HG03520 (cell line): Measurements from ENCODE around the gene IL12RB1.
A peak's percentile ranks its signal among the peaks of the same experiment; 100 is the strongest.

Experiments
- ATAC-seq: cut with Tn5 transposase; IDR thresholded peaks from one replicate; pipeline ENCODE4 v1.9.1; 2021; ENCODE audit warnings: mild to moderate bottlenecking, moderate library complexity; ENCODE audit not compliant: unreplicated experiment

The IL12RB1 gene

DNA sequence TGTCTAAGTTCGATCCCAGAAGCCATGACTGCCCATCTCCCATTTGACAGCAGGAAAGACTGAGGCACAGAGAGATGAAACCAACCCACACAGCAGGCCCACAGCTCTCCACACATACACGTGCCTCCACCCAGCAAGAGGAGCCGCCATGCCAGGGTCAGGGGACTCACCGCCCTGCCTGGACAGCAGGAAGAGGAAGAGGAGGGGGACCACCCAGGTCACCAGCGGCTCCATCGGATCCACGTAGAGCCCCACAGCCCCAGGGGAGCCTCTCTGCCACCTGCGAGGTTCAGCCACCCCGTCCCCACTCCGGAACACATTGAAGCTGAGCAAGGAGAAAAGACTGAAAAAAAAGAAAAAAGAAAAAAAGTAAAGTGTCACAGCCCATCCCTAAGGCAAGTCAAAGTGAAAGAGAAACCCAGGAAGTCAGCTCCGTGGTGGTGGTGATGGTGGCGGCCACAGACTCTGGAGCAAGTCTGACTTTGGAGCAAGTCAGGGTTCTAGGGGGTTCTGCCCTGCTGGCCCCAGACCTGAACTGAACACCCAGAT, at the start of gene IL12RB1:
Gene IL12RB1, minus strand, starts transcription at position 345 of the 549 bp plus-strand sequence. Its CDS starts 111 bp downstream, at position 234.
- ATAC-seq: no peak

DNA sequence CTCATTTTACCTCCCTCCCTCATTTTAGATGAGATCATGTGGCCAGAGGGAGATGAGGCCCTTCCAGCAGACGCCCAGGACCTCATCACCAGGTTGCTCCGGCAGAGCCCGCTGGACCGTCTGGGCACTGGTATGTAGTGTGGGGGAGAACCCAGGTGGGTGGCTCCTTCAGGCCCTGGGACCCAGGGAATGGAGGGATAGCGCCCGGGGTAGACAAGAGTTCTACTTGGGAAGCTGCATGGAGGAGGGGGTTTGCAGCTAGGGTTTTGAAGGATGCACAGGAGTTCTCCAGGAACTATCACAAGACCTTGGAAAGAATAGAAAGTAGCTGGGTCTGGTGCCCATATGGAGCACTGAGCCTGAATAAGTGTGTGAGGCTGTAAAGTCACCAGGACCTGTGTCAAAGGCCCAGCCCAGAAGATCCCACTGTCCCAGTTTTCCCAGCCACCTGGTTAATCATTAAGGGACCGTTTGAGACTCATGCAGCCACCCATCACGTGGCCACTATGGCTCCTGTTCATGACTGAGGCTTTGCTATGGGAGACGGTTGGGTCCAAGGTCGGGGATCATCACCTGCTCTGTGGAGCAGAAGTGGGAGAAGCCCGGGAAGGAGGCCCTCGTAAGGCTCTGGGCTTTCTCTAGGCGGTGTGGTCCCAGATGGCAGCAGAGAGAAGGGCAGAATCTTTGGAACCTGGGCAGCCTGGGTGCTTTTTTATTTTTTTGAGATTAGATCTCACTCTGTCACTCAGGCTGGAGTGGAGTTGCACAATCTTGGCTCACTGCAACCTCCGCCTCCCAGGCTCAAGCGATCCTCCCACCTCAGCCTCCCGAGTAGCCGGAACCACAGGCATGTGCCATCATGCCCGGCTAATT, 49.2 kb upstream of the IL12RB1 start:
- no peak for ATAC-seq

DNA sequence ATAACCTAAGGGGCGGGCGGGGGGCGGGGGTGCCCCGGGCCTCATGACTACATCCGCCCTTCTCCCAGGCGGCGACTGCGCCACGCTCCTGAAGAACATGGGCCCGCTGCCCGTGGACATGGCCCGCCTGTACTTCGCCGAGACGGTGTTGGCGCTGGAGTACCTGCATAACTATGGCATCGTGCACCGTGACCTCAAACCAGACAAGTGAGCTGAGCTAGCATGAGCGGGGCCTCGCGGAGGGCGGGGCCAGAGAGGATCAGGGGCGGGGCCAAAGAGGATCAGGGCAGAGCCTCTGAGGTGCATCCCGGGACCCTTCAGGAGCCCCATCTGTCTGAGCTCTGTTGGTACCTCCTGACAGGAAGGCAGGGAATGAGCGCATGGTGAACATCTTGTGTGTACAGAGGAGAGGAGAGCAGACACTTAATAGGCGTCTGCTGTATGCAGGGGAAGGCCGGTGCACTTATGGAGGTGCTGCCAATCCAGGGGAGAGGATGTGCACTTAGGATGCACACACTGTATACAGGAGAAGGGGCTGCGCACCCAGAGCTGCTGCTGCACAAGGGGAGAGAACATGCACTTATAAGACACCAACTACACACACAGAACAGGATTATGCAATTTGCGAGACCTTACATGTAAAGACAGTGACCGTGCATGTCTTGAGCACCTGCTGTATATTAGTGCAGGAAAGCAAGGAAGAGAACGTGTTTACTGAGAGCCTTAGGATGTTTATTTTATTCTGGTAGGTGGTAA, 45.3 kb upstream of the IL12RB1 start:
- no peak for ATAC-seq

DNA sequence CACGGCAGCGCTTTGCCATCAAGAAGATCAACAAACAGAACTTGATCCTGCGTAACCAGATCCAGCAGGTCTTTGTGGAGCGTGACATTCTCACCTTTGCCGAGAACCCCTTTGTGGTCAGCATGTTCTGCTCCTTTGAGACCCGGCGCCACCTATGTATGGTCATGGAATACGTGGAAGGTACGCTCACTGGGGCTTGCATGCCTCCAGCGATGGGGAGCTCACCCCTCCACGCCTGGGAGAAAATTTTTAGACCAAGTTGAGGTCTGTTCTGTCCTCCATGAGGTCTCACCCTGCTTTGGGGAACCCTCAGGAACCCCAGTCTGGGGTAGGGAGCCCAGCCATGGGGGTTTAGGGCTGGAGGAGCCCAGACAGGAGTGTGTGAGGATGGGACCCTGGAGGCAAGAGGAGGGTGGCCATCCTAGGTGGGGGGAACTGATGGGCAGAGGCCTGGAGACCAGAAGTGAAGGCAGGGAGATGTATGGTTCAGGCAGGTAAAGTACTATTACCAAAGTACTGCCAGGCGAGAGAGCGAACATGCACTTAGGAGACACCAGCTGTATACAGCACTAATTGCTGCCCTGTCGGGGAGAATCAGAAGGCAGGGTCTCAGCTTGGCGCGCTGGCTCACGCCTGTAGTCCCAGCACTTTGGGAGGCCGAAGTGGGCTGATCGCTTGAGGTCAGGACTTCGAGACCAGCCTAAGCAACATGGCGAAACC, 43.9 kb upstream of the IL12RB1 start:
- no peak for ATAC-seq

DNA sequence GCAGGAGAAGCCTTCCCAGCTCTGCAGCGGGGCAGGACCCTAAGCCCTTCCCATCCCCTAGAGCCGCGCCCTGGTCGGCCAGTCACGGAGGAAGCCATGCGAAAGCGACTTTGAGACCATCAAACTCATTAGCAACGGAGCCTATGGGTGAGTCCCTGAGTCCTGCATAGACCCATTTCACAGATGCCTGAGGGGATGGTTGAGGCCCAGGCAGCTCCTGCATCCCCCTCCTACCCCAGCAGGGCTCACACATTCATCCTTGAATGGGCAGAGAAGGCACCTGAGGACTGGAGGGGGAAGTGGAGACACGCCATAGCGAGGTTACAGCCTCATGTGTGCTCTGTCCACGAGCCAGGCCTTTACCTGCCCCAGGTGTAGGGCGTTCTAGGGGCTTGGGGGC, 42.1 kb upstream of the IL12RB1 start:
- ATAC-seq: no peak

DNA sequence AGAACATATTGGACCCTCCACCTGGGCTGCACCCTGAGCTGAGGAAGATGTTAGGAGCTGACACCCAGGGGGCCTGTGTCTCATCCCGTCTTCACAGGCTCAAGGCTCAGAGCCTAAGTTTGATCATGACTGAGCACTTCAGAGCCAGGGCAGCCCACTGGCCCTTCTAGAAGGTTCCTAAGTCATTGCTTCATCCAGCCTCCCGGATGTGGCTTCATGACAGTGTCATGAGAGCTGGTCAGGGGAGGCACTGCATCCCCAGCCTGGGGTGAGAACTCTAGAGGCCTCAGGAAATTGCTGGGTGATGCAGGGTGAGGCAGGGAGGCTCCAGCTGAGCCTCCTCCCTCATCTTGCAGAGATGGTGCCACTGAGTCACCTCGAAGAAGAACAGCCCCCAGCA, 41.3 kb upstream of the IL12RB1 start:
- ATAC-seq: no peak

DNA sequence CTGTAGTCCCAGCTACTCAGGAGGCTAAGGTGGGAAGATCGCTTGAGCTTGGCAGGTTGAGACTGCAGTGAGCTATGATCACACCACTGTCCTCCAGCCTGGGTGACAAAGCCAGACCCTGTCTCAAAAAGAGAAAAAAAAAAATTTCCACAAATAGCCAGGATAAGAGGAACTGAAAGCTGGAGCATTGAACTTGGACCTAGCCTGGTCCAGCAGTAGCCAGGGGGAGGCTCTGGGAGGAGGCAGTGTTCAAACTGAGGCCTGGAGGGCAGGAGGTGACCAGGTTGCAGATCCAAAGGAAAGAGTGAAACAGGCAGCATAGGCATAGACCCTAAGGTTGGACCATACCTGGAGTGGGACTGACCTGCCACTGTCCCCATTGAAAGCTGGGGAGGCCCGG, 39.4 kb upstream of the IL12RB1 start:
- ATAC-seq: no peak

DNA sequence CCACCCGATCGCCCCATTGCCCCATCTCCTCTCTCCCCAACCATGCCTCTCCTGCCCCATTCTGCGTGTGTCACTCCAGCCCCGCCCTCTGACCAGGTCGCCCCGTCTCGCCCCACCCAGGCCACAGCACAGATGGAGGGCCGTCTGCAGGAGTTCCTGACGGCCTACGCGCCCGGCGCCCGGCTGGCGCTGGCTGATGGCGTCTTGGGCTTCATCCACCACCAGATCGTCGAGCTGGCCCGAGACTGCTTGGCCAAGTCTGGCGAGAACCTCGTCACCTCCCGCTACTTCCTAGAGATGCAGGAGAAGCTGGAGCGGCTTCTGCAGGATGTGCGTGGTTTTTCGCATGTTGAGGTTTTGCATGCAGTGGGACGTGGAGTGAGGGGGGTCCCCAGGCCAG, 37.1 kb upstream of the IL12RB1 start:
- ATAC-seq: no peak

DNA sequence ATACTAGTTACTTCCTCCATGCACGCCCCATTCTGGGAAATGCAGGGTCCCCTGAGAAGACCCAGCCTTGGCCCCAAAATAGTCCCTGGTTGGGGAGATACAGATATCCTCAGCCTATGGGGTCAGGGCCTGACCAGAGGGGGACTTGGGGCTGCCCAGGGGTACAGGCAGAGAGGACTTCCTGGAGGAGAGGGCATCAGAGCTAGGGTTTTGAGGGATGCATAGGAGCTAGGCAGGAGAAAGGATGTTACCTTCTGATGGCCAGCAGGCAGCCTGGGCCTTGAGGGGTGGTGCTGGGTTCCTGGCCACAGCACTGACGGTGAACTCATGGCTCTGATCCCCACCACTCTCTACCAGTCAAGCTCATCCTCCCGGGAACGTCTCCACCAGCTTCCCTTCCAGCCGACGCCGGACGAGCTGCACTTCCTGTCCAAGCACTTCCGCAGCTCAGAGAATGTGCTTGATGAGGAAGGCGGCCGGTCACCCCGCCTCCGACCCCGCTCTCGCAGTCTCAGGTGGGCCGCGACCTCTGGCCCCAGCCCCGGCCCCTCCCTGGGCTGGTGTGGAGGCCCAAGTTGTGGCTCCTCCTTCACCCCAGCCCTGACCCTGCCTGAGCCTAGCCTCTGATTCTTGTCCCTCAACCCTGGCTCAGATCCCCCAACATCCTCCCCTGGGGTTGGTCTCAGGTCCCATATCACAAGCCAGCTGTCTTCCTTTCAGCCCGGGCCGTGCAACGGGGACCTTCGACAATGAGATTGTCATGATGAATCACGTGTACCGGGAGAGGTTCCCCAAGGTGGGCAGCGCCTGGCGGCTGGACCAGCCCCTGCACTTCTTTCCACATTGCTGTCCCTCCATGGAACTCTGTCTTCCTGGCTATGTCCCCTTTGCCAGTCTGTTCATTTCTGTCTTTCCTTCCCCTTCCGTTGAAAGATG, 36.4 kb upstream of the IL12RB1 start:
- ATAC-seq: no peak

DNA sequence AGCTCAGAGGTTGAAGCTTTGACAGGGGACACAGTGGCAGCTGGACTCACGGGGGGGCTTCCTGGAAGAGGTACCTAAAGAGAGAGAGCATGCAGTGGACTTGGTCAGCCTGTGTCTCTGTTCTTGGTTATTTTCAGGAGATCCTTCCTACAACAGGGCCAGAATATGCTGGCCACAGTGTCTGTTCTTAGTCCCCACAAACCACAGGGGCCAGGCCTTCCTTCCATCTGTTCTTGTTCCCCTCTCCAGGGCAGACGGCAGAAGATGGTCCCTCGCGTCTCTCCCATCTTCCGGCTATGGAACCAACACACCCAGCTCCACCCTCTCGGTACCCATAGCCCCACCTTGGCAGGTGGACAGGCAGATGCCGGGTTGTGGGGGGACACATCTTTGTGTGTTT, 35.7 kb upstream of the IL12RB1 start:
- ATAC-seq: no peak

DNA sequence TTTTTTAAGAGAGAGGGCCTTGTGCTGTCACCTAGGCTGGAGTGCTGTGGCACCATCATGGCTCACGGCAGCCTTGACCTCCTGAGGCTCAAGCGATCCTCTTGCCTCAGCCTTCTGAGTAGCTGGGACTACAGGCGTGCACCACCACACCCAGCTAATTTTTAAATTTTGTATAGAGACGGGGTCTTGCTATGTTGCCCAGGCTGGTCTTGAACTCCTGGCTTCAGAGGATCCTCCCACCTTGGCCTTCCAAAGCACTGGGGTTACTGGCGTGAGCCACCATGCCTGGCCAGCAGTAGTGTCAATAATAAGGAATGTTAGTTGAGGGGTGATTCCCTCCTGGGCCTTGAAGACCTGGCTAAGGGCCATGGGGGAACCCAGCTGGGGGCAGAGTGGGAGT, 34.4 kb upstream of the IL12RB1 start:
- no peak for ATAC-seq

DNA sequence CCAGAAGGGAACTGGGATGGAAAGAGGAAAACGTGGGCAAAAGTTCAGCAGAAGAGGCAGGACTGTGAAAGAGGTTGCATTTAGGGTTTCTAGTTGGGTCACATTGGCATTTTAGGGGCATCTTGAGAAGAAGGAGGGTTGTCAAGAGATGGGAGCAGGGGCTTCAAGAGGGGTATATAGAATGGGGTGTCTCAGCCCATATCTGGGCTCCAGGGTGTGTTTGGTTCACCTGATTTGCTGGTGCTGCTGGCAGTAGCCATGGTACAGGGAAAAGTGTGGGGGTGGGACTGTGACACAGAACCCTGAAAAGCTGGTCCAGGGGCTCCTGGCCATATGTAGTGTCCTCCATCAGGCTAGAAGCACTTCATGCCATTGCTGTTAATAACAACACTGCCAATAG, 33.4 kb upstream of the IL12RB1 start:
- ATAC-seq: no peak

DNA sequence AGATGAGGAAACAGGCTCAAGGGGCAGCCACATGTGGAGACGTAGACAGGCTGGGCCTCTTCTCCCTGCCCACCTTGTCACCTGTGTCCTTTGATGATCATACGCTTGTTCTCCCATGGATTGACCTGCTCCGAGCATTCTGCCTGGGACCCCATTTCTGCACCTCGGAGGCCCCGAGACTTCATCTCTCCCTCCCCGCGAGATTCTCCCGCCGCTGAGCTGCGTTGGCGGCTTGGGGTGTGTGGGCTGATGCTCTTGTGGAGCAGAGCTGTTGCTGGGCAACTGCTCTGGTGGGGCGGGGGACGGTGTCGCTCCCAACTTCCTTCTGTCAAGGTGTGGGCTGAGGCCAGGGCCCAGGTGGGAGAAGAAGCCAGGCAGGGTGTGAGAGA, 33.0 kb upstream of the IL12RB1 start:
- ATAC-seq: no peak

DNA sequence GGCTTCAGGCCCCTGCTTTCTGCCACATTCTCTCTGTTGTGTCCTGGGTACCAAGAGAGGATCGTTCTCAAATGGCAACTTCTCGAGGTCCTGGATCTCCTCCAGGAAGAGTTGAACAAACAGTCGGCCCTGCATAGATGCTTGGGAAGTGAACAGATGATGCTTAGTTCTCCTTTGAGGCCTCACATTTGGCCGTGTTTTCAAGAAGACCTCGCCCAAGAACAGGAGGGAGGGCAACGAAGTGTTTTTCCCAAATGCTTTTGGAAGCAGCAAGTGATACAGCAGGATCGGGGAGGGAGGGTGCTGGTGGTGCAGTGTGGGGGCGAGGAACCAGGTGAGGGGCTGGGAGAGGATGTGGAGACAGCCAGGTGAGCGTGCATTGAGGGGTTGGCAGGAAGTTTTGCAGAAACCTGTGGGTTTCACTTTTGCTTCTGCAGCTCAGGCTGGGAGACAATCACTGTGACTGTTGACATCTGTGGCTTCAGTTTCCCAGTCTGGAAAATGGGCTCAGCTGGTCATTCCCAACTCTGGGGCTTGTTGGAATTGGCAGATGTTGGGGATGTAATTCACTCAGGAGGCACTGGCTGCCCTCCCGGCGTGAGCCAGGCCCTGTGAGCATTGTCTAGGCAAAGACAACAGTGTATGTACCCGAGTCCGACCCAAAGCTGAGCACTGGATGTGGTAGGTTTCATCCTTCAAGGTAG, 32.4 kb upstream of the IL12RB1 start:
- no peak for ATAC-seq

DNA sequence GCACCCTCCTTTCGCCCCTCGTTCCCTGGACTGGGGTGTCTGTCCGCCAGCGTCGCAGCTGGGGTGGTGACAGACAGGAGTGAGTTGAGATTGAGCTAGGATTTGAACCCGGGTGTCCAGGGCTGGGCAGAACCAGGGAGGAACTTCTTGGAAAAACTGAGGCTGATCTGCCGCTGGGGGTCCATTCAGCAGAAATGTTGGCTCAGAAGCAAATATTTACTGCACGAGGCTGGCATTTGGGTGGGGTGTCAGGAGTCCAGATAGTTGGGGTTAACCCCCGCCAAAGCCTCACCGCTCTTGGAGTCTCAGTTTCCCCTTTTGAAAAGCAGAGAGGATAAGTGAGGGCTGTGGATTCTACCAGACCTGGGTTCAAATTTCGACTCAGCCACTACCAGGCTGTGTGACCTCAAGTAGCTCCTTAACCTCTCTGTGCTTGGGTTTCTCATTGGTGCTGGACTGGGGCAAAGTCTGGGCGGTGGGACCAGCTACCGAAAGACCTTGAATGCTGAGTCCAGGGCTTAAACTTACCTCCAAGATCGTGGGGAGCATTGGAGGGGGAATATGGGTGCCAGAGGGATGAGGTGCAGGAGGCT, 31.8 kb upstream of the IL12RB1 start:
- no peak for ATAC-seq

DNA sequence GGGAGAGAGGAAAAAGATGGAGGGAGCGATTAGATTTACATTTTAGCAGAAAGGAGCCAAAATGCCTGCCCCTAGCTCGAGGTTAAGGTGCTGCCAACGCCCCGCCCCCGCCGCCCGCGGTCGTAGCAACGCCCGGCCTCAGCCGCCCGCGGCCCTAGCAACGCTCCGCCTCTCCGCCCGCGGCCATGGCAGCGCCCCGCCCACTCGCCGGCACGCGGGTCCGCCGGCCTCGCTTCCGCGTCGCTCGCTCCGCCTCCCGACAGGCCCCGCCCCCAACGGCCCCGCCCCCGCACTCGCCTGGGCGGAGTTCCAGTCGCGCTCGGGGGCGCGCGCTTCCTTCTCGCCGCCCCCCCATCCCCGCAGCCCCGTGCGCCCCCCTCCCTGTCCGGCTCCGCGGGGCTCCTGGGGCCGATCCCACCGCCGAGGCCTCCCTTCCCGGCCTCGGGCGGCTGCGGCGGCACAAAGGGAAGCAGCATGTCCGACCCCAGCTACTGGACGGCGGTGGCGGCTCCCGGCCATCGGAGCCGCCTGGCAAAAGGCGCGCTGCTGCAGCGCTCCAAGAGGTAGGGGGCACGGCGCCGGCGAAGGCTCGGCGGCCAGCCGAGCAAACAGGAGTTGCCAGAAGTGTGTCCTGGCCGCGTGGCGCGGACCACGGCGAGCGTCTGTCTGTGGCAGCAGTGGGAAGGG, 31.1 kb upstream of the IL12RB1 start:
- ATAC-seq: peak; percentile 80

DNA sequence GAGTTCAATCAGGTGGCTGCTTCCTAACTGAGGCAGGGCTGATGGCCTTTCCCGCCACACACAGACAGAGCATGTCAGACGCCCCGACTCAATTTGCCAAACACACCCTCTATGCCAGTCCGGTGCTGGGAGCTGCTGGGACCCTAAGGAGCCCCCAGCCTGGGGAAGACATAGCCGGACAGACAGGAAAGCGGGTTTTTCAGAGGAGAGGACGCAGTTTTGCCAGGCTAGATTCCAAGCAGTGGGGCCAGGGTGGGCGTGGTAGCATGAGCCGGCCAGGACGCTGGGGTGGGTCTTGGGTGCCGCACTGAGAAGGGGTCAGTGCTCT, 30.6 kb upstream of the IL12RB1 start:
- no peak for ATAC-seq

DNA sequence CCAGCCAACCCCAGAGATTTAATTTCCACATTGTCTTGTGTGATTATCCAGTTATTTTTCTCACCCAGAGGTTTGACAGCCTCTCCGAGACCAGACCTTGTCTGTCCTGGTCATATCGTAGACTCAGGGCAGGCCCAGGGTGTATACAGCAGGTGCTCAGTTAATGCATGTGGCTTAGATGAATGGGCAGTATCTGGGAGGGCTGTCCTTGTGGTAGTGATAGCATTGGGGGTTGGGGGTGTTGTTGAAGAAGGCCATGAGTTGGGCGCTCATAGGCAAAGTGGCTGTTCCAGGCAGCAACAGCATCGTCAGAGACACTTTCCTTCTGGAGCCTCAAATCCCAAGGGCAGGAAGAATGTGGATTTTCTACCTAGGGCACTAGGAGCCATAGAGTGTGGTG, 27.7 kb upstream of the IL12RB1 start:
- ATAC-seq: no peak

DNA sequence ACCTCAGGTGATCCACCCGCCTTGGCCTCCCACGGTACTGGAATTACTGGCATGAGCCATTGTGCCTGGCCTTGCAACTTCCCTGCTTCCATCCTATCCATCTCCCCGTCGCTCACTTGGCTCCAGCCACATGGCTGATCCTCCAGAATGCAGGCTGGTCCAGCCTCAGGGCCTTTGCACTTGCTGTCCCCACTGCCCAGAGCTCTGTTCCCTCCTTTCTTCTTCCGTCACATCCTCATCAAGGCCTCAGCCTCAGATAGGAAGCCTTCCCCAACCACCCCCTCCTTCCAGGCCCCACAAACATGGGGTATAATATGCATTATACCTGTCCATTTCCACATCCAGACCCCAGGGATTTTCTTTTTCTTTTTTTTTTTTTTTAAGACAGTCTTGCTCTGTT, 27.1 kb upstream of the IL12RB1 start:
- ATAC-seq: no peak
